ENCODE results near the gene SYMPK. TPM values are rescaled to one million over a fixed set of nuclear protein-coding genes. Genes with fewer than 3 reads are reported as not detected.

SYMPK gene
- total RNA-seq, 4 donors from 2014 or later = 15.7 to 50.5 (median 28.8) TPM

DNA sequence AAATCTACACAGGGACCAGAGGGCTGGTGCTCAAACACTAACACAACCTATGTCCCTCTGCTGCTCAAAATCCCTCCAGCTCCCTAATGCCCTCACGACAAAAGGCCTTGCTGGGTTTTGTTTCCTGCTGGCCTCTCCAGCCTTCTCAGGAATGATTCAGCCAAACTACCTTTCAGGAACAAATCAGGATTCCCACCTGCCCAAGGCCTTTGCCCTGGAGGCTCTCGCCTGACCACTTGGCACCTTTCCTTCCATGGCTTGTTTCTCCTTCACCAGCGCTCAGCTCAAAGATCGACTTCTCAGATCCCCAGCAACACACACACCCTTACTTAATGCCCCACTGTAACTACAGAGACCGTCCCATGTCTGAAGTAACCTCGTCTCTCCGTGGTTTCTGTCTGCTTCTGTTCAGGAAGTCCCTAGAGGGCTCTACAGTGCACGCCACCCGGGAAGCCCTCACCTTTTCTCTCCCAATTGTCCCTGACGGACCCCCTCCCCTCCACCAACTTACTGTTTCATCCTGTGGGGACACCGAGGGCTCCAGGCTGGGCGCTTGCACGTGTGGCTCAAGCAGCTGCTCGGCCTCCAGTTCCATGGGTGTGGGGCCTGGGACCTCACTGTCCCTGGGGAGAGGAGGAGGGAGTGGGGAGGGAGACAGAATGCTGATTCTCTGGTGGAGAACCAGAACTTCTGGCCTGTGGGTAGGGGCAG lies 90.7 kb downstream of the SYMPK start:
- TF ChIP-seq, protein P1, sequence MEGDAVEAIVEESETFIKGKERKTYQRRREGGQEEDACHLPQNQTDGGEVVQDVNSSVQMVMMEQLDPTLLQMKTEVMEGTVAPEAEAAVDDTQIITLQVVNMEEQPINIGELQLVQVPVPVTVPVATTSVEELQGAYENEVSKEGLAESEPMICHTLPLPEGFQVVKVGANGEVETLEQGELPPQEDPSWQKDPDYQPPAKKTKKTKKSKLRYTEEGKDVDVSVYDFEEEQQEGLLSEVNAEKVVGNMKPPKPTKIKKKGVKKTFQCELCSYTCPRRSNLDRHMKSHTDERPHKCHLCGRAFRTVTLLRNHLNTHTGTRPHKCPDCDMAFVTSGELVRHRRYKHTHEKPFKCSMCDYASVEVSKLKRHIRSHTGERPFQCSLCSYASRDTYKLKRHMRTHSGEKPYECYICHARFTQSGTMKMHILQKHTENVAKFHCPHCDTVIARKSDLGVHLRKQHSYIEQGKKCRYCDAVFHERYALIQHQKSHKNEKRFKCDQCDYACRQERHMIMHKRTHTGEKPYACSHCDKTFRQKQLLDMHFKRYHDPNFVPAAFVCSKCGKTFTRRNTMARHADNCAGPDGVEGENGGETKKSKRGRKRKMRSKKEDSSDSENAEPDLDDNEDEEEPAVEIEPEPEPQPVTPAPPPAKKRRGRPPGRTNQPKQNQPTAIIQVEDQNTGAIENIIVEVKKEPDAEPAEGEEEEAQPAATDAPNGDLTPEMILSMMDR (IDR thresholded peaks at IDR 0.05; ENCODE audit: low read depth) = no peak

DNA sequence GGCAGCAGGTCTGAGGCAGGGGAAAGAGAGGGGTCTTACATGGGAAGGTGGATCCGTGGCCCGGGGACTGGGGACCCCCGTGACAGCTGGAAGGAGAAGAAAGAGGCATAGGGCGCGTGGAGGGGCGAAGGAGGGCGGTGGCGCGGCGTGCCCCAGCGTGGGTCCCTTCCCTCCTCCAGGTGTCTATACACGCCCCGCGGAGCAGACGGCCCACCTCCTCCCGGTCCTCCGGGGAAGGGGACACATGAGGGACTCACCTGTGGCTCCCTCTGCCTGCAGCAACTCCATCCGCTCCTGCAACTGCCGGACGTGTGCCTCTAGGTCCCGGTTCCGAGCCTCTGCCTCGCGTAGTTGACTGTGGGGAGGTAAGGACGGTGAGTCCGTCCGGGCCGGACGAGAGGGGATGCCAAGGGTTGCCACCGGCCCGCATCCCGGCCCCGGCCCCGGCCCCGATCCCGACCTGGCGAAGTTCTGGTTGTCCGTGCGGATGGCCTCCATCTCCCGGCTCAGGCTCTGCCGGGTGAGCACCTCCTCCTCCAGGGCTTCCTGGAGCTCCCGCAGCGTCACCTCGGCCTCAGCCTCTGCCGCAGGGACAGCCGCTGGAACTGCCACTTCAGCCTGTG lies 91.5 kb downstream of the SYMPK start:
- TF ChIP-seq, protein P1 (IDR thresholded peaks at IDR 0.05; ENCODE audit: low read depth) = no peak

DNA sequence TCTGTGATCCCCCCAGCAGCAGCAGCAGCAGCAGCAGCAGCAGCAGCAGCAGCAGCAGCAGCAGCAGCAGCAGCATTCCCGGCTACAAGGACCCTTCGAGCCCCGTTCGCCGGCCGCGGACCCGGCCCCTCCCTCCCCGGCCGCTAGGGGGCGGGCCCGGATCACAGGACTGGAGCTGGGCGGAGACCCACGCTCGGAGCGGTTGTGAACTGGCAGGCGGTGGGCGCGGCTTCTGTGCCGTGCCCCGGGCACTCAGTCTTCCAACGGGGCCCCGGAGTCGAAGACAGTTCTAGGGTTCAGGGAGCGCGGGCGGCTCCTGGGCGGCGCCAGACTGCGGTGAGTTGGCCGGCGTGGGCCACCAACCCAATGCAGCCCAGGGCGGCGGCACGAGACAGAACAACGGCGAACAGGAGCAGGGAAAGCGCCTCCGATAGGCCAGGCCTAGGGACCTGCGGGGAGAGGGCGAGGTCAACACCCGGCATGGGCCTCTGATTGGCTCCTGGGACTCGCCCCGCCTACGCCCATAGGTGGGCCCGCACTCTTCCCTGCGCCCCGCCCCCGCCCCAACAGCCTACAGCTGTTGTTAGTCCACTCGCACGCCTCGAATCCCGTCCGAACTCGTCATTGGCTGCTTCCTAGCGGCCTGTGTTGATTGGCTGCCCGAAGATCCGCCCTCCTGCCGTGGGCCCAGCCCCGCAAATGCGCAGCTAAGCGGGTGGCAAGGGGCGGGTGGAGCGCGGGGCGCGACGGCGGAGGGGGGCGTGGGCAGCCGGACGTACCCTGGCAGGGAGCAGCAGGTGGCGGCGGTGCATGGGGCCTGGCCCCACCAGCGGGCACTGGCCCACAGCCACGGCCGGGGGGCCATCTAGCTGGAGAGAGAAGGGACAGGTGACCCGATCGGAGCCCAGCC lies 92.5 kb downstream of the SYMPK start:
- TF ChIP-seq, protein P1 (IDR thresholded peaks at IDR 0.05; ENCODE audit: low read depth) = no peak

DNA sequence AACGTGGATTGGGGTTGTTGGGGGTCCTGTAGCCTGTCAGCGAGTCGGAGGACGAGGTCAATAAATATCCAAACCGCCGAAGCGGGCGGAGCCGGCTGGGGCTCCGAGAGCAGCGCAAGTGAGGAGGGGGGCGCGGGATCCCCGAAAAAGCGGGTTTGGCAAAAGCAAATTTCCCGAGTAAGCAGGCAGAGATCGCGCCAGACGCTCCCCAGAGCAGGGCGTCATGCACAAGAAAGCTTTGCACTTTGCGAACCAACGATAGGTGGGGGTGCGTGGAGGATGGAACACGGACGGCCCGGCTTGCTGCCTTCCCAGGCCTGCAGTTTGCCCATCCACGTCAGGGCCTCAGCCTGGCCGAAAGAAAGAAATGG lies 93.1 kb downstream of the SYMPK start:
- TF ChIP-seq, protein P1 (IDR thresholded peaks at IDR 0.05; ENCODE audit: low read depth) = no peak

DNA sequence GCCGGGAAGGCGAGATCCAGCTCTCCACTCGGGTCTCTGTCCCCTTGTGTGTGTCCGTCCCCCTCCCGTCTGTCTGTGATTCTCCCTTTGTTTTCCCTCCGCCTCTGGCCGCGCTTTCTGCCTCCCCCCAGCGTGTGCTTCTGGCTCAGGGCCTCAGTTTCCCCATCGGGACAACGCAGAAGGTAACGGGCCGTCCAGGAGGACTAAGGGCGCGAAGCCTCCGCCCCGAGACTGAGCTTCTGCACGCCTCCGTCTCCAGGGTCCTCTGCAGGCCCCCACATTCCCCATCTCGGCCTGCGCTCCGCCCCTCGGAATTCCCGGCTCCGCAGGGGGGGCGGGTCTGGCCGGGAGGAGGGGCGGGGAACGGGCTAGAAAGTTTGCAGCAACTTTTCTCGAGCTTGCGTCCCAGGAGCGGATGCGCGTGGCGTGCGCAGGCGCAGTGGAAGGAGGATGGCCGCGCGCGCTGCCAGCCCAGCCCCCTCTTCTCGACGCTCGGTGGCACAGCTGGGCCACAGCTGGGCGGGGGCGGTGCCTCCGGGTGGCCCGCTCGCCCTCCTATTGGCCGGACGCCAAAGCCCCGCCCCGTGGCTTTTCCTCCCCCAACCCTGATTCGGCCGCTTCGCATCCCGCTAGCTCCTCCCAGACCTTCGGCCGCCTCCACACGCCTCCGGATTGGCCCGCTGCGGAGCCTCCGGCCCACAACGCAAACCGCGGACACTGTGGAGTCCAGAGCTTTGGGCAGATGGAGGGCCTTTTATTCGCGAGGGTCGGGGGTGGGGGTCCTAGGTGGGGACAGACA lies 93.8 kb downstream of the SYMPK start, which contains the start of gene SIX5:
SIX5 (minus strand) TSS at position 269 of the 799 bp plus-strand sequence. CDS start 408 bp downstream, outside the sequence.
- TF ChIP-seq, protein P1 (IDR thresholded peaks at IDR 0.05; ENCODE audit: low read depth) = no peak

DNA sequence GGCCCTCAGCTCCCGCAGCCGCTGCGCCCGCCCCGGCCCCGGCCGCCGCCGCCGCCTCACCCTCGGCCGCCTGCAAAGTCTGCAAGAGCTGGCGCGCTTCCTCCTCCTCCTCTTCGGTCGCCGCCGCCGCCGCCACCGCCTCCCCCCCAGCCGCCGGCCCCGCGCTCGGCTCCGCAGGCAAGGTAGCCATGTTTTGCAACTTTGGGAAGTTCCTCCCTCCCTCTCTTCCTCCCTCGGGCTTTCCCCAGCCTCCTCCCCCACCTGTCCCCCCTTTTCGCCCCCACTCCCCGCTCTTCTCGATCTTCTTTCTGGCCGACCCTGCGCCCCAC lies 94.3 kb downstream of the SYMPK start:
- TF ChIP-seq, protein P1 (IDR thresholded peaks at IDR 0.05; ENCODE audit: low read depth) = no peak
